Upper lobe of right lung (tissue), 1 donor: ENCODE measurements around the gene SLC6A3. TPM values are rescaled to one million over a fixed set of nuclear protein-coding genes. Genes with fewer than 3 reads are reported as not detected.
"Not testable (repeated sequence)": the region's sequence is repeated elsewhere in the genome, so short reads cannot be mapped to it uniquely, and the experiment has no call there.

Experiments used
- ATAC-seq: fragments of 200-7000 bp; cut with Tn5 transposase; one replicate; pipeline ENCODE4 v1.9.1; 2020; ENCODE audit warnings: mild to moderate bottlenecking, moderate library complexity
- DNase-seq: peaks from one replicate; pipeline ENCODE4 v3.0.0-alpha.2; 2020
- H3K27ac ChIP-seq: fragments of 200-600 bp; one replicate; pipeline ENCODE4 v1.8.0; 2022
- H3K27me3 ChIP-seq: fragments of 200-600 bp; one replicate; pipeline ENCODE4 v1.8.0; 2022; ENCODE audit warnings: mild to moderate bottlenecking
- H3K36me3 ChIP-seq: fragments of 200-600 bp; one replicate; pipeline ENCODE4 v1.8.0; 2022
- H3K4me1 ChIP-seq: fragments of 200-600 bp; one replicate; pipeline ENCODE4 v1.8.0; 2022
- H3K4me3 ChIP-seq: fragments of 200-600 bp; one replicate; pipeline ENCODE4 v1.8.0; 2022; ENCODE audit warnings: mild to moderate bottlenecking
- H3K9me3 ChIP-seq: fragments of 200-600 bp; one replicate; pipeline ENCODE4 v1.8.0; 2022
- intact Hi-C: fragments of 100-400 bp; cut with DNase I; formaldehyde crosslinking; loops from one replicate; pipeline ENCODE4 v1.11.0; 2022
- total RNA-seq: library from RNA; stranded (reverse); fragmentation: NEBNext Ultra II Directional; extraction: Animal tissue kit (Norgen Biotek cat#: 25700); gene quantifications from one replicate; pipeline ENCODE4 v1.2.1, GENCODE V29; 2021
- TF ChIP-seq, protein P1 (sequence below): fragments of 200-600 bp; IDR thresholded peaks from one replicate; pipeline ENCODE4 v1.8.0; 2022; ENCODE audit warnings: antibody characterized with exemption
- donor health status: DM: no; HTN: yes; CAD: no; lungs with severe emphysema.

SLC6A3 gene
- total RNA-seq, 1 donor from 2014 or later, result 0.52 TPM

DNA sequence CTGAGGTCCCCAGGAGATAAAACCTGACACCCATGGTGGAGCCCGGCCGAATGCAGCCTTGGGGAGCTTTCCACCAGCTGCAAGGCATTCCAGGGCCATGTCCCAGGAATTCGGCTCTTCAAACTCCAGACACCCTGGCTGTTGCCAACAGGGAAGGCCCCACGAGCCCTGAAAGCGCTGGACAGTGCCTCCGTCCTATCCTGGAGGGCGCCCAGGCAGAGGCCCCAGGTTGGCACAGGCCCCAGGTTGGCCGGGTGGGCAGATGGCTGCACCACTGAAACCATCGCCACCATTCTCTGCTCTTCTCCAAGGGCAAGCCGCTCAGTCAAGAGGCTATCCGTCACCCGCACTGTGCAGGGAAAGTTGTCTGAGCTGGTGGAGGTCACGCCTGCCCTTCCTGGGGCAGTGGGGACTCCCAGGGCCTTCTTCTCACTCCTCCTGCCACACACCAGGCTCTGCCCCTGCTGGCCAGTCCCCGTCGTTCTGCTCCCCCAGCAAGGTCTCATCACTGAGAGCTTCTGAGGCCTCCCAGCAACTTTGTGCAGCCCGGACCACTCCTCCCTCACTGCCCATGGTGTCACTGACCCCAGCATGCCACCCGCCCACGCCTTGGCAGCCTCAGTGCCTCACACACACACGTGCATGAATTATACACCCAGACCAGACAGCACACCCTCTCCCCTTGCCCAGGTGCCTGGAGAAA lies 21.2 kb downstream of the SLC6A3 start:
- ATAC-seq, result no peak
- peak; percentile 52 for DNase-seq
- intact Hi-C loops, result no loop called here
- Histone ChIP-seq H3K36me3 (no peaks in the 10 kb centered on the region), H3K27me3 (no peaks in the 10 kb centered on the region), H3K4me1 (no peaks in the 10 kb centered on the region), H3K27ac (no peak overlapping the region), H3K9me3 (peaks cover 18% of the 10 kb centered on the region), H3K4me3 (no peak overlapping the region)
- TF ChIP-seq, protein P1, sequence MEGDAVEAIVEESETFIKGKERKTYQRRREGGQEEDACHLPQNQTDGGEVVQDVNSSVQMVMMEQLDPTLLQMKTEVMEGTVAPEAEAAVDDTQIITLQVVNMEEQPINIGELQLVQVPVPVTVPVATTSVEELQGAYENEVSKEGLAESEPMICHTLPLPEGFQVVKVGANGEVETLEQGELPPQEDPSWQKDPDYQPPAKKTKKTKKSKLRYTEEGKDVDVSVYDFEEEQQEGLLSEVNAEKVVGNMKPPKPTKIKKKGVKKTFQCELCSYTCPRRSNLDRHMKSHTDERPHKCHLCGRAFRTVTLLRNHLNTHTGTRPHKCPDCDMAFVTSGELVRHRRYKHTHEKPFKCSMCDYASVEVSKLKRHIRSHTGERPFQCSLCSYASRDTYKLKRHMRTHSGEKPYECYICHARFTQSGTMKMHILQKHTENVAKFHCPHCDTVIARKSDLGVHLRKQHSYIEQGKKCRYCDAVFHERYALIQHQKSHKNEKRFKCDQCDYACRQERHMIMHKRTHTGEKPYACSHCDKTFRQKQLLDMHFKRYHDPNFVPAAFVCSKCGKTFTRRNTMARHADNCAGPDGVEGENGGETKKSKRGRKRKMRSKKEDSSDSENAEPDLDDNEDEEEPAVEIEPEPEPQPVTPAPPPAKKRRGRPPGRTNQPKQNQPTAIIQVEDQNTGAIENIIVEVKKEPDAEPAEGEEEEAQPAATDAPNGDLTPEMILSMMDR, result no peak

- not testable (repeated sequence) for ATAC-seq
Observed at GRCh38 chr5:1422522-1422921, 22.7 kb downstream of the SLC6A3 start.

DNA sequence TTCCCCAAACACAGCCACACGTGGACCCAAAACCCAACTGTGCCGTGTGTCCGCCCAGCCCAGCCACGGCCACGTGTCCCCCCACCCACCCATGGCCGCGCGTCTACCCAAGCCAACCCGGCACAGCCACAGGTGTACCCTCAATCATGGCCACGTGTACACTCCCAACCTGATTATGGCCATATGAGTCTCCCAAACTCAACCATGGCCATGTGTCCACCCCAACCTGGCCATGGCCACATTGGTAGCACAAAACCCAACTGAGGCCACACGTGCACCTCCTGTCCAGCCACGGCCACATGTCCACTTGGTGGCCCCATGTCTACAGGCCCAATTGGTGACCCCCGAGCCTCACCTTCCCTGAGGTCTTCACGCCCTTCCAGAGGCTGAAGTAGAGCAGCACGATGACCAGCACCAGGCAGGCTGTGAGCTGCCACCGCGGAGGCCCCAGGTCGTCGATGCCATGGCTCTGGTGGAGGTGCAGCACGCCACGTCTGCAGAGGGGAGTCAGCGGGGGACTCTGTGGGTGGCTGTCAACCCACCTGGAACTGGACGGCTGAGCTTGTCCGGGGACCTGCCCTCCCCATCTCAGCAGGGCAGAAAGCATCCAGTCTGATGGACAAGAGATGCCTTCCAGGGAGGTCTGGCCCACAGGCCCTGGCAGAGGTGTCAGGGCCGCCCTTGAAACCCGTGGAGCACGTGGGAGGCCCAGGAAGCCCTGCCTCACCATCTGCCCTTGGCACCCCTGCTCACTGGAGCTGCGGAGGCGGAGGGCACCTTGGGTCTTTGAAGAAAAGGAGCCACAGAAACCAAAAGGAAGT lies 23.5 kb downstream of the SLC6A3 start:
- Histone ChIP-seq H3K9me3 (no peaks in the 10 kb centered on the region), H3K4me1 (no peaks in the 10 kb centered on the region), H3K36me3 (no peaks in the 10 kb centered on the region), H3K27ac (no peak overlapping the region), H3K27me3 (no peaks in the 10 kb centered on the region), H3K4me3 (no peak overlapping the region)
- ATAC-seq, result no peak
- intact Hi-C loops, result no loop called here
- TF ChIP-seq, protein P1, result no peak
- peak; percentile 55 for DNase-seq

More at GRCh38 chr5:1422522-1422921, 22.7 kb downstream of the SLC6A3 start:
- H3K9me3 ChIP-seq, H3K4me1 ChIP-seq, intact Hi-C loops, H3K27ac ChIP-seq, H3K36me3 ChIP-seq, DNase-seq, H3K27me3 ChIP-seq, H3K4me3 ChIP-seq: not testable (repeated sequence)

- no peak for ATAC-seq
- intact Hi-C loops, result no loop called here
- Histone ChIP-seq H3K36me3 (no peaks in the 10 kb centered on the region), H3K4me1 (no peaks in the 10 kb centered on the region), H3K9me3 (no peaks in the 10 kb centered on the region), H3K27ac (no peak overlapping the region), H3K4me3 (no peak overlapping the region), H3K27me3 (no peaks in the 10 kb centered on the region)
- DNase-seq, result peak; percentile 45
- TF ChIP-seq, protein P1, result no peak
Observed at GRCh38 chr5:1420211-1421195, 24.7 kb downstream of the SLC6A3 start.

GRCh38 chr5:1419476-1420210 lies 25.6 kb downstream of the SLC6A3 start:
- Histone ChIP-seq H3K36me3 (no peaks in the 10 kb centered on the region), H3K4me1 (no peaks in the 10 kb centered on the region), H3K27ac (no peak overlapping the region), H3K27me3 (no peaks in the 10 kb centered on the region), H3K9me3 (no peaks in the 10 kb centered on the region), H3K4me3 (no peak overlapping the region)
- DNase-seq (peak; percentile 50), ATAC-seq (no peak)
- TF ChIP-seq, protein P1, result no peak
- intact Hi-C loops, result no loop called here
